NCI-H1417 (cell line): Measurements from ENCODE around the gene SIPA1L3.
"Not testable (repeated sequence)": the region's sequence is repeated elsewhere in the genome, so short reads cannot be mapped to it uniquely, and the experiment has no call there.

Experiments
- DNase-seq, 3 experiments: peaks; one replicate each; lab custom pipeline; 2025; lab: John Stamatoyannopoulos, UW

SIPA1L3 gene

DNA sequence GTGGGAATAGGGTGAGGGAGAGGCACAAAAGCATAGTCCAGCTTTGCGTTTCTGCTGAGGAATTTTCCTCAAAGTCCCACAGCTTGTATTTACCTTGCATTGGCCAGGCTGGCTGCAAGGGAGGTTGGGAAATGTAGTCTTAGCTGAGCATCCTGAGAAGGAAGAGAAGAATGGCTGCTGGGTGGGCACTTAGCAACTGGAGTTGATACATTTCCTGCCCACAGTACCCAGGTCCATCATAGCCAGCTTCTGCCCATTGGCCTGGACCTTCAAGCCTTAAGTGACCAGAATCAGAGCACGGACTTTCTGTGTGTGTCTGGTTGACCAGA lies 112.4 kb downstream of the SIPA1L3 start:
- no peak for DNase-seq

DNA sequence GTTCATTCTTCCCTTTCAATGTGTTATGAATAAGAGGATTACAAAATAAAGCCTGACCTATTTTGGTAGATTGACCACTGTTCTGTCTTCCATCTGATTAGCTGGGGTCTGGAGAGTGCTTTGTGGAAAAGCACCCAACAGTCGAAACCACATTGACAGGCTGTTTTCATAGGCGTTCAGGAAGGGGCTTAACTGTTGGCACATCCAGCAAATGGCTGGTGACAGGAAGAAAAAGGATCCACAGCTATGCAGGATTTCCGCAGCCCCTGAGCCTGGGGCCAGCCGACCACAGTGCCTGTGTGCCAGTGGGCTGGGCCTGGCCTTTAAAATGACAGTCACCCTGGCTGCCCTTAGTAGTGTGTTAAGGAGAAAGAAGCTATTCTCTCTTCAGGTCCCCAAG lies 113.3 kb downstream of the SIPA1L3 start:
- no peak for DNase-seq

- DNase-seq = no peak
Measured at GRCh38 chr19:38021352-38021751, 114.3 kb downstream of the SIPA1L3 start.

DNA sequence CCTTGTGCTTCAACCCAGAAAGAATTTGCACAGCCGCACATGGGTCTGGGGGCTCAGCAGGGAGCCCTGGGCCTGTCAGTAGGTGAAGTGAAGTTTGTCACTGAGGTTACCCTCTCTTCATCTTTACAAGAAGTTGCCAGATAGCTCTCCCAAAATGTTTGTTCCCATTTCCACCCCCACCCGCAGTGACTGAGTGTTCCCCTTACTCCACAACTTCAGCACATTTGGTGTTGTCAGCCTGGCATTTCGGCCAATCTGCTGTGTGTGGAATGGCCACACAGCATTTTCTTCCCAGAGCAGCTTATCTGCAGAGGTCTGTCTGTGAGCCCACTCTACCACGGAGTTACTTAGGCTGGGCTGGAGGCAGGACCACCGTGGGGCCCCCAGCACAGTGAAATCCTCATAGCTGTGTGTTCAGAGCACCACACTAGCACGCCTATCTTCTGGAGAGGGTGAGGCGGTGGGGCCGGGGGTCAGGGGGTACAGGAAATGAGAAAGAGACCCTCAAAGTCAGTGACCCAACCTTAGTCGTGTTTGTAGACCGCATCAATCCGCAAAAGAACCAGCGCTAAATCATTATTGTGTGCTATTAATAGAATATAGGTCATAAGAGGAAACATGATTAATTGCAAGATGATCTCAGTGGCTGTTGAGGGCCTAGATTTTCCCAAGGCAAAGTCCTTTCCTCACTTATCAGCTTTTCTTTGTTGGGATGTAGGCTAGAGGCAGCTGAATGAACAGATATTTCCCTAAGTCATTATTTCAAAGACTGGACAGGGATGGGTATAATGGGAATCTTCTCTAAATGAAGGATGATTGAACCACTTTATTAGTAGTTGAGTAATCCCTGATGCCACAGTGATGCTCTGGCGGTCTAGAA lies 116.0 kb downstream of the SIPA1L3 start:
- DNase-seq = peak in 1 of 3 experiments; percentile 10

DNA sequence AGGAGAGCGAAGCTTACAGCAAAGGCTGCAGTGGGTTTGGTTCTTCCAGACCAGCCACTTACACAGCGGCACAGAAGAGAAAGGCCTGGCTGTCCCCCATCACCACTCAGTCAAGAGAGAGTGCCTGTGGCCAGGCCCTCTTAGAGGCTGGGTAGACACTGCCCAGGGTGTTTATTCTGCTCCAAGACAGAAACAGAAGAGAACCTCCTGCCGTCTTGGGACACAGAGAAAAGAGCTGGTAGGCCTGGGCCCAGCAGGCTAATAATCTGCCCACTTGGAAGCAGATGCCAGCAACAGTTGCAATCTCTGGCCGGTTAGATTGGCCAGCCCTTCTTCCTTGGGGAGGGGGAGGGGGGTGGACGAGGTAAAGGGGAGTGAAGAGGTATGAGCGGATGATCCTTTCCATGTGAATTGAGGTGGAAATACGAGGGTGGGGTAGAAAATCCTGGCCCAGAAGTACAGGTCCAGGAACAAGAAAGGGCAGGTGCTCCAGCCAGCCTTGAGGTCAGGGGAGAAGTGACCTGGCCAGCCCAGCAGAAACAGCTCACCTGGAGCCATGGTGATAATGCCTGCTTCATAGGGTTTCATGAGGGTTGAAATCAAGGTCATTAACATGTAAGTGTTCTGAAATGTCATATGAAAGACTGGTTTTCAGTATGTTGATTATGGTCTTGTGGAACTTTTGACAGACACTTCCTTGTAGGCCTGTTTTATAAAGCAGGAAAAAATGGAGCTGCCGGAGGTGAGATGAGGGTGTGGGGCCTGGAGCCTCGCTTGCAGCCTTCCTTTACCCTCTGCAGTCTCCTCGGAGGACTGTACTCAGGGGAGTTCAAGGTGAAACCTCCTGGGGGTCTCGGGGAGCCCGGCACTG lies 116.9 kb downstream of the SIPA1L3 start:
- no peak for DNase-seq

GRCh38 chr19:38024992-38025908 lies 118.2 kb downstream of the SIPA1L3 start:
- DNase-seq = no peak

- no peak for DNase-seq
Measured at GRCh38 chr19:38025909-38026307, 118.9 kb downstream of the SIPA1L3 start.

- DNase-seq = no peak
Measured at GRCh38 chr19:38028913-38029510, 122.0 kb downstream of the SIPA1L3 start.

GRCh38 chr19:38030001-38030400 lies 123.0 kb downstream of the SIPA1L3 start:
- not testable (repeated sequence) for DNase-seq

DNA sequence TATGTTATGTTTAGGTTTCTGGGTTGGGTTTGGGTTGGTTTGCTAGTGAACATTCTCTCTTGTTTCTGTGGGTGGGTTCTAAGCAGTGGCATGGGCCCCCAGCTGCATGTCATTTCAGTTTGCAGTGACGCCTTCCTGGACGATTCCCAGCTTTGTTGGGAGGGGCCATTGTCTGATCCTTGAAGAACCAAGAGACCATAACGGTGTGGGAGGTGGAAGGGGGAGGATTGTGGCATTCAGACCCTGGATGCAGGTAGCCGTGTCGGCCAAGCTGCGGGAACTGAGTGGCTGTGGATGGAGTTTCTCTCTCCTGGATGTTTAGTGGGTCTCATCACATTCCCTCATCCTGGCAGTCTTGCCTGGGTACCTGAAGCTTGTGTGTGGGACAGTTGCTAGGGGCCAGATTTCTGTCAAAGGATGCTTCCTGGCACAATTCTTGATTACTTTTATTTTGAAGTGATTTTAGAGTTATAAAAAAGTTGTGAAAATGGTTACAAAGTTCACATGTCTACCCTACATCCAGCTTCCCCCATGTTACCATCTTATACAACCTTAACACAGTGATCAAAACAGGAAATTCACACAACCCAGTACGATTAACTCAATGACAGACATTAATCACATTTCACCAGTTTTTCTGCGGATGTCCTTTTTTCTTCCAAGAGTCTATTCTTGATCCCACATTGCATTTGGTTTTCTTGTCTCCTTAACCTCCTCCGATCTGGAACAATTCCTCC lies 123.8 kb downstream of the SIPA1L3 start:
- DNase-seq = no peak

DNA sequence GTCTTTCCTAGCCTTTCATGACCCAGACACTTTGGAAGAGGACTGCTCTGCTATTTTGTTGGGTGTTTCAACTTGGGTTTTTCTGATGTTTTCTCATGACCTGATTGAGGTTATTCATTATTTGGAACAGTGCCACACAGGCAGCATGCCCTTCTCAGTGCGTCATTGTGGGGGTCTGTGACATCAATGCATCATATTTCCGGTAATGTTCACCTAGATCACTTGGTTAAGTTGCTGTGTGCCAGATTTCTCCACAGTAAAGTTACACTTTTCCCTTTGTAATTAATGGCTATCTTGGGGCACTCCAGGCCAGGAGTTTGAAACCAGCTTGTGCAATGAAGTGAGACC lies 124.4 kb downstream of the SIPA1L3 start:
- DNase-seq = no peak

- no peak for DNase-seq
Measured at GRCh38 chr19:38032151-38032550, 125.1 kb downstream of the SIPA1L3 start.

DNA sequence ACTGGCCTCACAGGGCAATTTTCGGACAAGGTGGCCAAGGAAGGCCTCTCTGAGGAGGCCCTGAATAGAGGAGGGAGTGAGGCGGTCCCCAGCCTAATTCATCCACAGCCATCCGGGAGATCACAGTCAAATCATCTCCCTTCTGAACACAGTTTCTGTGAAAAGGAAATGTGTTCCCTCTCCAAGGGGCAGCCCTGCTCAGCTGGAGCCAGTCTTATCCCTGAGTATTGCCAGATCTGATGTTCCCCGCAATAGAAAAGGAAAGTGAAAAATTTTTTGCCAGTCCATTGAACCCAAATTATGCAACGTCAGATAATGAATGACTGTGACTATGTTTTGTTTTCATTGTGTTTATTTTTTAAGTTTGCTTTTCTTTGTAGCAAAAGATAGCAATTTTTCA lies 125.9 kb downstream of the SIPA1L3 start:
- no peak for DNase-seq

GRCh38 chr19:38033658-38034491 lies 126.9 kb downstream of the SIPA1L3 start:
- DNase-seq = peak in 2 of 3 experiments; percentile 25 to 61

GRCh38 chr19:38034492-38034860 lies 127.5 kb downstream of the SIPA1L3 start:
- peak in 1 of 3 experiments; percentile 10 for DNase-seq

DNA sequence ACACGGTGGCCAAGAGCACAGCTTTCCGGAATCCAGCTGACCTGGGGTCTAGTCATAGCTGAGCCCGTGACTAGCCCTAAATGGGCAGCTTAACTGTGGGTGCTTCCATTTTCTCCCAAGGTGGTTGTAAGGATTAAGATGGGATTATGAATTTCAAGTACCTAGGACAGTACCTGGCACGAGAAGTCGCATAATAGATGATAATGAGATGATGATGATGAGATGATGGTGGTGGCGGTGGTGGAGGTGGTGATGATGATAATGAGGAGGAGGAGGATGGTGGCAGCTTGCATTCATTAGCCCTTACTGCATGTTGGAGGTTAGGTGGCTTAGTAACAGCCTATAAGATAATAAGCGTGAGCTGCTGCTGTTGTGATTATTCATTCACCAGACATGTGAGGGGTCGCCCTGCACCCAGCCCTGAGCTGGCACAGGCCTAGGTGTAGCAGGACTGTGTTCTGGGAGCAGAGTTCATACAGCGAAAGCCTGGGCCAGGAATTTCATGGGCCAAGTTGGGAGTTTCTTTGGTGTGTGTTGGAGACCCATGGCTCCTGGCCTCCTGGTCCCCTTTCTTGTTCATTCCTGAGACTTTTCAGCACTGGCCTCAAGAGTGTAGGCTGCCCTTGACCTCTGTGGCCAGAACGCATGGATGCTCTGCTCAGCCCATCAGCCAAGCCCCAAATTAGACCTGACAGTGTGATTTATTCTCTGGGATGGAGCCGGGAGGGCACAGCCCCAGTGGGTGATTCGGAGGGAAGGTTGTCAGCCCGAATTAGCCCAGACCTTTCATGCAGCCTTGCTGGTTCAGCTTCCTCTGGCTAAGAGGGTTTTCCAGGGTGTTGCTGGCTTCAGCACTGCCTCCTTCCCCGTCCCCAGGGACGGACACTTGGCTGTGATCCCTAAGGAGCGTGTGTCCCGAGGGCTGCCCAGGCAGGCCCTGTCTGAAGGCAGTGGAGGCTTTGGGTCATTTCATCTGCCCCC lies 128.8 kb downstream of the SIPA1L3 start:
- DNase-seq = peak in 1 of 3 experiments; percentile 26

GRCh38 chr19:38036707-38037611 lies 130.0 kb downstream of the SIPA1L3 start:
- peak; percentile 49 to 86 (median 63) for DNase-seq

DNA sequence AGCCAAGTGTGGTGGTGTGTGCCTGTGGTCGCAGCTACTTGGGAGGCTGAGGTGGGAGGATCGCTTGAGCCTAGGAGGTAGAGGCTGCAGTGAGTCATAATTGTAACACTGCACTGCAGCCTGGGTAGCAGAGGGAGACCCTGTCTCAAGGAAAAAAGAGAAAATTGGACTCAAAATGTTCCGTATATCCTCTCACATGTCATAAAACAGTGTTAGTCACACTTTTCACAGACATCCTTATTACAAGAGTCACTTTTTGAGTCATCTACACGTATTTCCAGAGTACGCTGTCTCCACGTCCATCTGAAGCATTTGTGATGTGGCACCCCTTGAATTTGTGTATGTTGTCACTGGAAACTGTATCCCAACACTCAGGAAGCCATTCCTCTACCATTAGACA lies 133.0 kb downstream of the SIPA1L3 start:
- DNase-seq = no peak
